ENCODE results near the gene TOGARAM2.

The TOGARAM2 gene

DNA sequence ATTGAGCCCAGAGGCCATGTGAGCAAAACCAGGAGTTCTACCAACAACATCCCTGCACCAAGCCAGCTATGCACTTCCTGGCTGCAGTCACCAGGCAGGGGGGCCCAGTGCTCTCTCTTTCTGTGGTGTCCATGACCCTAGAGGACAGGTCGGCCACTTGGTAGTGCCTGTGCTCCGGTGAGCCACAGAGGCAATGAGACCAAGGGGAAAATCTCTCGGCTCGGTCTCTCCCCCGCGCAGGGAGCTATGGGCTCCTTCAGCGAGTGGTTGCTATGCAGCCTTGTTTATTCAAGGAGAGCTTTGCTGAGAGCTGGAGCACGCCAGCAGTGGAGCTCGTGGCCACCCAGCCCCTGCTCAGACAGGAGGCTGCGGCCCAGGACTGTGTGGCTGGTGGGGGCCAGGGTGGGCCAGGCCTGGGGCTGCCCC, at the start of gene TOGARAM2:
Gene TOGARAM2 (plus strand): TSS at position 283 of the 426 bp plus-strand sequence. CDS start 13,537 bp downstream, outside the sequence.
- TF ChIP-seq CTCF (IDR thresholded peaks at IDR 0.05; ENCODE audit: extremely low read depth, missing control alignments) = no peak
- no peak for DNase-seq (ENCODE audit: low spot score)

- TF ChIP-seq CTCF (IDR thresholded peaks at IDR 0.05; ENCODE audit: extremely low read depth, missing control alignments) = no peak
Observed at GRCh38 chr2:28934769-28935168, 46.3 kb upstream of the TOGARAM2 start.

GRCh38 chr2:28941008-28941407, 40.1 kb upstream of the TOGARAM2 start:
- DNase-seq (ENCODE audit: low spot score) = no peak
- TF ChIP-seq CTCF (IDR thresholded peaks at IDR 0.05; ENCODE audit: extremely low read depth, missing control alignments) = no peak

More at GRCh38 chr2:28934769-28935168, 46.3 kb upstream of the TOGARAM2 start:
- DNase-seq (ENCODE audit: low spot score) = no peak

GRCh38 chr2:28944535-28945248, 36.4 kb upstream of the TOGARAM2 start:
- no peak for TF ChIP-seq CTCF (IDR thresholded peaks at IDR 0.05; ENCODE audit: extremely low read depth, missing control alignments)
- DNase-seq (ENCODE audit: low spot score) = no peak

DNA sequence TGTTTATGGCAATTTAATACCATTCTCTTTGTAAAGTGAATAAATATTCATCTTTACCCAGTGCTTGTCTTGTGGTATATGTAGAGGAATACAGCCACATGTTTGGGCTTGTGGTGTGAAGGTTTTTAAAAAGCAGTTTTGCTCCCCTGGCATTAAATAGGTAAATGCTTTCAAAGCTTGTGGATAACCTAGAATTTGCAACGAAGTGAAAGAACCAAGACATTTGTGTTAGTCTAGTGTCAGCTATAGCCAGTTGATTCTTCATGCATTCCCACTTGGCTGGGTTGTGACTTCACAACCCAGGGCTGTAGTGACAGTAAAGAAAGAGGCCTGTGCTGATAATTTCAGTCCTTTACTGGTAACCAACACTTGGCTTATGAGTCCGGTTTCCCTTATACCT, 32.9 kb upstream of the TOGARAM2 start:
- DNase-seq (ENCODE audit: low spot score) = no peak
- no peak for TF ChIP-seq CTCF (IDR thresholded peaks at IDR 0.05; ENCODE audit: extremely low read depth, missing control alignments)

DNA sequence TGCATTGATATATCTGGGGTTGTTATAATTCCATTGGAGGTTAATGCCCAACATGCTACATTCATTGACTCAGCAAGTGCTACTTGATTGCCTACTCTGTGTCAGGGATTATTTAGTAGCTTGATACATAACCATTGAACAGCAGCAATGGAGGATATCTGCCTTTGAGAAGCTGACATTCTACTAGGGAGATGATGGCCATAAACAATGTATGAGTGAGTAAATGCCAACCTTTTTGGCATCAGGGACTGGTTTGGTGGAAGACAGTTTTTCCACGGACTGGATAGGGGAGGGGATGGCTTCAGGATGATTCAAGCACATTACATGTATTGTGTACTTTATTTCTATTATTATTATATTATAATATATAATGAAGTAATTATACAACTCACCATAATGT, 31.9 kb upstream of the TOGARAM2 start:
- no peak for DNase-seq (ENCODE audit: low spot score)
- TF ChIP-seq CTCF (IDR thresholded peaks at IDR 0.05; ENCODE audit: extremely low read depth, missing control alignments) = no peak

DNA sequence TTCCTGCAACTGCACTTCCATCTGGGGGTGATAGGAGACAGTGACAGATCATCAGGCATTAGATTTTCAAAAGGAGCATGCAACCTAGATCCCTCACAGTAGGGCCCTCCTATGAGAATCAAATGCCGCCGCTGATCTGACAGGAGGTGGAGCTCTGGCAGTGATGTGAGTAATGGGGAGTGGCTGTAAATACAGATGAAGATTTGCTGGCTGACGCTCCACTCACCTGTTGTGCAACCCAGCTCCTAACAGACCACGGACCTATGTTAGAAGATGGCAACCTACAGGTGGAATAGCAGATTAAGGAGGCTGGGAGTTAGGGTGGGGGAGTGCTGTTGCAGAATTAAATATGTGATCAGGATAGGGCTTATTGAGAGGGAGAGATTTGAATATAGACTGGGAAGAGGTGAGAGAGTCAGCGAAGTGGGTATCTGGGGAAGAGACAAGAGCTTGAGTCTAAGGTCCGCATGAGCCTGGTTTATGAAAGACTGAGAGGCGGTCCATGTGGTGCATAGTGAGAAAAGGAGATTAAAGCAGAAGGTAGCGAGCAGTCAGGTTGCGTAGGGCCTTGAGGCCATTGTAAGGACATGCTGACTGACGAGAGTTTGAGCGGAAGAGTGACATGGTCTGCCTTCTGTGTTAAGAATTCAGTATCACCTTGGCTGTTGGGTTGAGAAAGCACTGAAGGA, 31.3 kb upstream of the TOGARAM2 start:
- DNase-seq (ENCODE audit: low spot score) = no peak
- TF ChIP-seq CTCF (IDR thresholded peaks at IDR 0.05; ENCODE audit: extremely low read depth, missing control alignments) = no peak

Data from GM20000 (cell line).